SK-N-SH (cell line): Measurements from ENCODE around the gene ZNF474.

Experiments
- POLR2AphosphoS5 ChIP-seq: IDR thresholded peaks from 2 replicates; pipeline ENCODE4 v1.6.1; 2012; ENCODE audit warnings: low read depth, low read length
- RXRA ChIP-seq: IDR thresholded peaks from 2 replicates; pipeline ENCODE4 v1.4.0; 2012; ENCODE audit warnings: low read depth, mild to moderate bottlenecking, borderline replicate concordance
- TF ChIP-seq, protein P1 (sequence below): fragments of 200-600 bp; sonication (generic); IDR thresholded peaks from 2 replicates; pipeline ENCODE4 v1.6.1; 2017; ENCODE audit warnings: antibody characterized with exemption, mild to moderate bottlenecking, moderate library complexity

DNA sequence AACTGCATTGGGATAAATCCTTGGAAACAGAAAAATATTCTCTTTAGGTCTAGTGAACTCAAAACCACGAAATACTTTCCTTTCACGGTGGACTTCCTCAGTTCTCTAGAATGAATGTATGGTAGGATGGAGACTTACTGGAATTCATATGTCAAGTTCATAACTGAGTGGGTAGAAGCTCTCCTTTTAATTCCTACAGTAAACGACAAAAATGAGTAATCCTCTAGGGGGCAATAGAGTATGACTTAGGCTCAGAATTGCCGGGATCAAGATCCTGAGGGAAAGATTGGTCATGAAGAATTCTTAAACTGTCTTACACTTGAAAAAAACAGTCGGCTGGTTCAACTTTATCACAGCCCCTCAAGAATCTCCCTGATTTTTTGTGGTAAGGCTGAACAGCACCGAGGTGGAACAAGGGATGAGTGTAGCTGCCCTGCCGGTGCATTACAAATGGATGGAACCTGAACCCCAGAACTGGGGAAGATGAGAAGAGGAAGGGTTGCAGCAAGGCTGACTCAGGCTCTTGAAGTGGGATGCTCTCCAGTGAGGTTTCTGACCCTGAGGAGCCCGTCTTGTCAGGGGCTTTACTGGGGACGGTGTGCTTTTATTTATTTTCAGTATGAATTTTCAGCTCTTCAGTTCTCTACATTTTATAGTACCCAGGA lies 37.3 kb upstream of the ZNF474 start:
- no peak for TF ChIP-seq POLR2AphosphoS5
- TF ChIP-seq RXRA, result no peak
- TF ChIP-seq, protein P1, sequence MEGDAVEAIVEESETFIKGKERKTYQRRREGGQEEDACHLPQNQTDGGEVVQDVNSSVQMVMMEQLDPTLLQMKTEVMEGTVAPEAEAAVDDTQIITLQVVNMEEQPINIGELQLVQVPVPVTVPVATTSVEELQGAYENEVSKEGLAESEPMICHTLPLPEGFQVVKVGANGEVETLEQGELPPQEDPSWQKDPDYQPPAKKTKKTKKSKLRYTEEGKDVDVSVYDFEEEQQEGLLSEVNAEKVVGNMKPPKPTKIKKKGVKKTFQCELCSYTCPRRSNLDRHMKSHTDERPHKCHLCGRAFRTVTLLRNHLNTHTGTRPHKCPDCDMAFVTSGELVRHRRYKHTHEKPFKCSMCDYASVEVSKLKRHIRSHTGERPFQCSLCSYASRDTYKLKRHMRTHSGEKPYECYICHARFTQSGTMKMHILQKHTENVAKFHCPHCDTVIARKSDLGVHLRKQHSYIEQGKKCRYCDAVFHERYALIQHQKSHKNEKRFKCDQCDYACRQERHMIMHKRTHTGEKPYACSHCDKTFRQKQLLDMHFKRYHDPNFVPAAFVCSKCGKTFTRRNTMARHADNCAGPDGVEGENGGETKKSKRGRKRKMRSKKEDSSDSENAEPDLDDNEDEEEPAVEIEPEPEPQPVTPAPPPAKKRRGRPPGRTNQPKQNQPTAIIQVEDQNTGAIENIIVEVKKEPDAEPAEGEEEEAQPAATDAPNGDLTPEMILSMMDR, result peak; percentile 66
